PC-3 (cell line): ENCODE data around the gene FOXD3. TPM values are rescaled to one million over a fixed set of nuclear protein-coding genes. Genes with fewer than 3 reads are reported as not detected.

ENCODE experiments used
- ATAC-seq: fragments of 200-7000 bp; cut with Tn5 transposase; 2 replicates; pipeline ENCODE4 v1.9.1; 2020; ENCODE audit warnings: mild to moderate bottlenecking, moderate library complexity
- BruUV-seq: library from RNA; stranded (reverse); fragments of 400-500 nt; replicated peaks from 2 replicates; lab custom pipeline; 2021; lab: Mats Ljungman, UMichigan
- CTCF ChIA-PET: fragments of 300-600 bp; sonication (Branson Sonifier 250); formaldehyde crosslinking; loops from one replicate; lab custom pipeline; 2022; ENCODE audit warnings: antibody characterized with exemption; lab: Charles Lee
- POLR2A ChIA-PET: fragments of 300-600 bp; sonication (Branson Sonifier 250); formaldehyde crosslinking; loops from one replicate; lab custom pipeline; 2022; ENCODE audit warnings: antibody characterized with exemption; ENCODE audit not compliant: unreplicated experiment; lab: Charles Lee
- DNase-seq: peaks from one replicate; pipeline ENCODE4 v3.0.0-alpha.2; 2015
- H2AFZ ChIP-seq: fragments of 300-600 bp; sonication (generic); 2 replicates; pipeline ENCODE4 v1.6.0; 2016; ENCODE audit warnings: antibody characterized with exemption, low read length
- H3F3A ChIP-seq: fragments of 300-600 bp; sonication (generic); one replicate; pipeline ENCODE4 v1.6.0; 2017; ENCODE audit warnings: antibody characterized with exemption, low read length, control low read depth, mild to moderate bottlenecking; ENCODE audit not compliant: unreplicated experiment
- H3K27ac ChIP-seq: fragments of 300-600 bp; sonication (generic); 2 replicates; pipeline ENCODE4 v1.5.1; 2016; ENCODE audit warnings: mild to moderate bottlenecking, low read length
- H3K27me3 ChIP-seq: fragments of 300-600 bp; sonication (generic); 2 replicates; pipeline ENCODE4 v1.6.1; 2016; ENCODE audit warnings: low read length, mixed read lengths
- H3K36me3 ChIP-seq: fragments of 300-600 bp; sonication (generic); 2 replicates; pipeline ENCODE4 v1.6.1; 2016; ENCODE audit warnings: low read depth, mixed run types, low read length, mixed read lengths
- H3K4me1 ChIP-seq: fragments of 300-600 bp; sonication (generic); 2 replicates; pipeline ENCODE4 v1.5.1; 2016; ENCODE audit warnings: low read length; ENCODE audit not compliant: insufficient read depth
- H3K4me2 ChIP-seq: fragments of 300-600 bp; sonication (generic); 2 replicates; pipeline ENCODE4 v1.6.0; 2016; ENCODE audit warnings: low read length
- H3K4me3 ChIP-seq: fragments of 300-600 bp; sonication (generic); 2 replicates; pipeline ENCODE4 v1.5.1; 2016; ENCODE audit warnings: mild to moderate bottlenecking, low read length, mixed read lengths
- H3K79me2 ChIP-seq: fragments of 300-600 bp; sonication (generic); 2 replicates; pipeline ENCODE4 v1.6.1; 2017; ENCODE audit warnings: low read length, mixed read lengths
- H3K9ac ChIP-seq: fragments of 300-600 bp; sonication (generic); 2 replicates; pipeline ENCODE4 v1.6.0; 2016; ENCODE audit warnings: mild to moderate bottlenecking, low read length
- H3K9me2 ChIP-seq: fragments of 300-600 bp; sonication (generic); replicated peaks from 2 replicates; pipeline ENCODE4 v1.6.1; 2016; ENCODE audit warnings: mixed run types, low read length, mixed read lengths
- H3K9me3 ChIP-seq: fragments of 300-600 bp; sonication (generic); 2 replicates; pipeline ENCODE4 v1.6.1; 2016; ENCODE audit warnings: low read length, mixed read lengths
- H4K20me1 ChIP-seq: fragments of 300-600 bp; sonication (generic); 2 replicates; pipeline ENCODE4 v1.6.1; 2016; ENCODE audit warnings: low read length, mixed read lengths
- EZH2 ChIP-seq: fragments of 300-600 bp; sonication (generic); IDR thresholded peaks from one replicate; pipeline ENCODE4 v1.6.1; 2017; ENCODE audit warnings: antibody characterized with exemption, mild to moderate bottlenecking, low read length; ENCODE audit not compliant: unreplicated experiment
- EZH2phosphoT487 ChIP-seq: fragments of 300-600 bp; sonication (generic); IDR thresholded peaks from 2 replicates; pipeline ENCODE4 v1.6.1; 2018; ENCODE audit warnings: mild to moderate bottlenecking, antibody characterized with exemption, low read length, borderline replicate concordance
- intact Hi-C: fragments of 100-400 bp; cut with micrococcal nuclease; formaldehyde crosslinking; loops from 2 replicates; pipeline ENCODE4 v1.9.0; 2023
- total RNA-seq: library from RNA; depleted of rRNA; stranded (reverse); fragments of >200 nt; gene quantifications from 2 replicates; pipeline ENCODE4 v1.2.3, GENCODE V29; 2014
- TF ChIP-seq, protein P1 (sequence below): fragments of 300-600 bp; sonication (generic); conservative IDR thresholded peaks from 2 replicates; pipeline ENCODE4 v1.5.1; 2017; ENCODE audit warnings: antibody characterized with exemption, low read depth, mild to moderate bottlenecking, low read length

FOXD3 gene
- total RNA-seq, 1 experiment from 2014 or later = not detected

DNA sequence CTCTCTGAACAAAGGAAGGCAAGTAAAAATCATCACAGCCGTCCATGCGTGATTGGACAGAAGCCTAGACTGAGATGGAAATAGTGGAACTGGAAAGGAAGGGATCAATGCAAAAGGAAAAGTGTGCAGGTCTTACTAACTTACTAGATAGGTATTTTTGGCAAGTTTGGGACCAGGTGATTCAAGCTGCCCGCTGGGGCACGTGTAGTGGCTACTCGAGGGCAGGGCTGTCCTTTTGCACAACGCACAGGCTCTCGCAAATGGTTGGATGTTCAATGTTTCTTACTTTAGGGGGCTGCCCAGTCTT is 44.5 kb downstream of the FOXD3 start:
- Histone ChIP-seq H3K36me3 (no peaks in the 10 kb centered on the region), H3K9me2 (no peaks in the 10 kb centered on the region), H3F3A (no peaks in the 10 kb centered on the region), H3K27ac (no peak overlapping the region), H3K4me3 (peak overlapping the region; percentile 95), H3K4me2 (peak overlapping the region; percentile 97), H3K9me3 (no peaks in the 10 kb centered on the region), H3K9ac (peak overlapping the region; percentile 94; the same call in 1 of the 2 replicates), H3K79me2 (0 out of 2 replicates have a peak, but pooled peaks cover 7% of the 10 kb centered on the region), H3K27me3 (no peaks in the 10 kb centered on the region), H2AFZ (peak overlapping the region; percentile 82), H3K4me1 (peaks cover 8% of the 10 kb centered on the region), H4K20me1 (no peaks in the 10 kb centered on the region)
- intact Hi-C loops = loop anchor here (2.0 to 5.0 kb wide), 3 partner anchors 40 to 155 kb away; partner anchors contain the start of genes EFCAB7 and ITGB3BP
- BruUV-seq = TSS peak; percentile 37
- ChIA-PET CTCF (no interaction called here), POLR2A (no interaction called here)
- ATAC-seq (no peak), DNase-seq (no peak)
- TF ChIP-seq, protein P1, sequence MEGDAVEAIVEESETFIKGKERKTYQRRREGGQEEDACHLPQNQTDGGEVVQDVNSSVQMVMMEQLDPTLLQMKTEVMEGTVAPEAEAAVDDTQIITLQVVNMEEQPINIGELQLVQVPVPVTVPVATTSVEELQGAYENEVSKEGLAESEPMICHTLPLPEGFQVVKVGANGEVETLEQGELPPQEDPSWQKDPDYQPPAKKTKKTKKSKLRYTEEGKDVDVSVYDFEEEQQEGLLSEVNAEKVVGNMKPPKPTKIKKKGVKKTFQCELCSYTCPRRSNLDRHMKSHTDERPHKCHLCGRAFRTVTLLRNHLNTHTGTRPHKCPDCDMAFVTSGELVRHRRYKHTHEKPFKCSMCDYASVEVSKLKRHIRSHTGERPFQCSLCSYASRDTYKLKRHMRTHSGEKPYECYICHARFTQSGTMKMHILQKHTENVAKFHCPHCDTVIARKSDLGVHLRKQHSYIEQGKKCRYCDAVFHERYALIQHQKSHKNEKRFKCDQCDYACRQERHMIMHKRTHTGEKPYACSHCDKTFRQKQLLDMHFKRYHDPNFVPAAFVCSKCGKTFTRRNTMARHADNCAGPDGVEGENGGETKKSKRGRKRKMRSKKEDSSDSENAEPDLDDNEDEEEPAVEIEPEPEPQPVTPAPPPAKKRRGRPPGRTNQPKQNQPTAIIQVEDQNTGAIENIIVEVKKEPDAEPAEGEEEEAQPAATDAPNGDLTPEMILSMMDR = no peak
- TF ChIP-seq EZH2 = no peak
- no peak for TF ChIP-seq EZH2phosphoT487

- no TSS peak for BruUV-seq
- POLR2A ChIA-PET = no interaction called here
These were observed 45.1 kb downstream of the FOXD3 start, which contains the start of gene ALG6 for GRCh38 chr1:63367215-63368103. ALG6 (plus strand) TSS chr1:63367627; CDS start chr1:63370978, 3,351 bp downstream.

More at GRCh38 chr1:63367215-63368103, 45.1 kb downstream of the FOXD3 start, which contains the start of gene ALG6:
- DNase-seq = peak; percentile 97
- Histone ChIP-seq H3K9me2 (no peaks in the 10 kb centered on the region), H3K4me1 (peaks cover 8% of the 10 kb centered on the region), H3K4me2 (peak within 1 kb of the TSS; percentile 97), H3K4me3 (peak within 1 kb of the TSS; percentile 95), H3K9me3 (no peaks in the 10 kb centered on the region), H3K79me2 (0 out of 2 replicates have a peak, but pooled peaks cover 7% of the 10 kb centered on the region), H3K27me3 (no peaks in the 10 kb centered on the region), H2AFZ (peak within 1 kb of the TSS; percentile 94), H3K27ac (0 out of 2 replicates have a peak within 1 kb of the TSS, but pooled peaks have one; percentile 15), H3K36me3 (no peaks in the 10 kb centered on the region), H4K20me1 (no peaks in the 10 kb centered on the region), H3F3A (no peaks in the 10 kb centered on the region), H3K9ac (peak within 1 kb of the TSS; percentile 94)
- TF ChIP-seq EZH2 (no peak), EZH2phosphoT487 (no peak)
- TF ChIP-seq, protein P1 = no peak
- peak; percentile 93 for ATAC-seq
- intact Hi-C loops = loop anchor here (2.0 to 5.0 kb wide), 3 partner anchors 41 to 155 kb away; partner anchors contain the start of genes EFCAB7 and ITGB3BP
- CTCF ChIA-PET = no interaction called here
